Stimulated activated CD4-positive, alpha-beta T cell treated with anti-CD3 and anti-CD28 coated beads, Interleukin-2, amount 100 ng/mL, for 4 hours (primary cell): ENCODE results near the gene FBXO36.

ENCODE experiments used
- DNase-seq: peaks from one replicate; pipeline ENCODE4 v3.0.0-alpha.2; 2020; ENCODE audit warnings: low read depth

FBXO36 gene

GRCh38 chr2:230050136-230050535 is 127.8 kb downstream of the FBXO36 start:
- DNase-seq: no peak

GRCh38 chr2:230052299-230052698 is 130.0 kb downstream of the FBXO36 start:
- no peak for DNase-seq

DNA sequence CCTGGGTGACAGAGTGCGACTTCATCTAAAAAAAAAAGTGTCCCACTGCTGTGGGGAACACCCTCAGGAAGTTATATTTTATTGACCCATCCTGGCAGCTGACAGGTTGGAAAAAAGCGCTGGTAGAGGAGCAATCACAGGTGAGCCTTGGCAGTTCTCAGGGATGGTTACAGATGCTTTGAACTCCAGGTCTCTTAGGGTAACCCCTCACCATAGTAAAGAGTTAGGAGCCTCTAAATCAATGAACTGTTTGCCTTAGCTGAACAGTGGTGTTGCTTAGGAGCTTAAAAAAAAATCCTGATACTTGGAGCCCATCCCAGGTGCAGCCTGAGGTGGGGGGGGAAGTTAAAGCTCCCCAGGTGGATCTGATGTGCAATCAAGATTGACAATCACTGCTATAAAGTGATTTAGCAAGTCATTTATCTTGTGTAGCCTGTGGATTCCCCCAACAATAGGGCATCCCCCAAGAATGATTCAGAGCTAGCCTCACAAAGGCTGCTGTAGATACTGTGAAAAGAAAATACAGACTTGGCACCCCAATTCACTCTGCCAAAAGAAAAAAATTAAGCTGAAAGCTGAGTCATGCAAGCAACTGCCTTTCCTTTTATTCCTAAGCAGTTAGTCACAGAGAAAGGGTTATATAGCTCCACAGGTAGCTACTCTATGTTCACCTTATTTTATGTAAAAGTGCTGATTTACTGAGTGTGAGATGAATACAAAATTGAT is 131.6 kb downstream of the FBXO36 start:
- no peak for DNase-seq

DNA sequence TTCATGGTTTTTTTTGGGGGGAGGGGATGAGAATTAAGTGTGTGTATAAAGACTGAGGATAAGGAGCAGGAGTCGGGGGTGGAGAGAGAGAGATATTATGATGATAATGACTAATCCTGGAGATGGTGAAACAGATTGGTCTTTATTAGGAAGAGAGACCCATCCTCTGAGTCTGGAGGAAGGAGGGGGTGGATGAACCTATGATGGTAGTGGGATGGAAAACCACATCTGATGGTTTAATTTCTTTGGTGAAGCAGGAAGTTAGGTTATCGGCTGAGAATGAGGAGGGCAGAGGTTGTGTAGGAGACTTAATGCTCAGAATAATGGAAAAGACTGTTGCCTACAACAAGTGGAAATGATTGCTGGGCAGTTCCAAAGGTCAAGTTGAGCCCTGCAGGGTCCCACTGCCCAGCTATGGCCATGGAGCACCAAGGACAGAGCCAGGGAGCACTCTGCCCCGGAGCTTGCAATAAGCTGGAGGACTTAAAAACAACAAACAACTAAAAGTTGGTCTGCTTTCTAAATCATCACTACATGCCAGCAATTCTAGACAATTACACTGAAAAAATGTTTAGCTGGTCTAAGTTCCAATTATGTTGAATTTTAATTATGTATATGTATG is 138.5 kb downstream of the FBXO36 start:
- no peak for DNase-seq
